HG03432 (cell line): Measurements from ENCODE around the gene APOL3.
"Not testable (repeated sequence)": the region's sequence is repeated elsewhere in the genome, so short reads cannot be mapped to it uniquely, and the experiment has no call there.

Experiments used
- ATAC-seq: cut with Tn5 transposase; IDR thresholded peaks from one replicate; pipeline ENCODE4 v1.9.1; 2021; ENCODE audit warnings: mild to moderate bottlenecking, moderate library complexity; ENCODE audit not compliant: unreplicated experiment

Gene APOL3

GRCh38 chr22:36162127-36163034 lies 1.8 kb upstream of the APOL3 start:
- ATAC-seq, result peak; percentile 53

- peak; percentile 11 for ATAC-seq
Measured at GRCh38 chr22:36161793-36162126, 1.2 kb upstream of the APOL3 start.

- no peak for ATAC-seq
Measured at GRCh38 chr22:36156515-36157419, 3.8 kb downstream of the APOL3 start.

- ATAC-seq, result no peak
Measured at GRCh38 chr22:36156119-36156514, 4.4 kb downstream of the APOL3 start.

- ATAC-seq, result no peak
Measured at GRCh38 chr22:36155702-36156101, 4.9 kb downstream of the APOL3 start.

- ATAC-seq, result no peak
Measured at GRCh38 chr22:36154423-36154945, 6.1 kb downstream of the APOL3 start.

- no peak for ATAC-seq
Measured at GRCh38 chr22:36153501-36154422, 6.8 kb downstream of the APOL3 start.

GRCh38 chr22:36152821-36153220 lies 7.7 kb downstream of the APOL3 start:
- not testable (repeated sequence) for ATAC-seq

- no peak for ATAC-seq
Measured at GRCh38 chr22:36152088-36152487, 8.5 kb downstream of the APOL3 start.

GRCh38 chr22:36151006-36151595 lies 9.5 kb downstream of the APOL3 start:
- ATAC-seq, result no peak

GRCh38 chr22:36149441-36149840 lies 11.1 kb downstream of the APOL3 start:
- ATAC-seq, result no peak

- ATAC-seq, result no peak
Measured at GRCh38 chr22:36148411-36148810, 12.1 kb downstream of the APOL3 start.

GRCh38 chr22:36147196-36147791 lies 13.3 kb downstream of the APOL3 start:
- ATAC-seq, result no peak

GRCh38 chr22:36145881-36146280 lies 14.7 kb downstream of the APOL3 start:
- no peak for ATAC-seq

- ATAC-seq, result no peak
Measured at GRCh38 chr22:36144886-36145541, 15.5 kb downstream of the APOL3 start.

- no peak for ATAC-seq
Measured at GRCh38 chr22:36143956-36144355, 16.6 kb downstream of the APOL3 start.

- no peak for ATAC-seq
Measured at GRCh38 chr22:36143066-36143815, 17.3 kb downstream of the APOL3 start.

GRCh38 chr22:36141481-36141880 lies 19.1 kb downstream of the APOL3 start:
- ATAC-seq, result no peak
